Peyer's patch (tissue), 4 donors: ENCODE data around the gene ARHGEF12. TPM values are rescaled to one million over a fixed set of nuclear protein-coding genes. Genes with fewer than 3 reads are reported as not detected.

ENCODE experiments used
- DNase-seq, 3 donors: peaks; one replicate each; pipeline ENCODE4 v3.0.0-alpha.2; 2017 to 2019
- H3K27ac ChIP-seq, 4 donors: fragments of 200-600 bp; sonication (generic); one replicate each; pipeline ENCODE4 v1.5.1; 2016 to 2019
- H3K27me3 ChIP-seq, 2 donors: fragments of 200-600 bp; sonication (generic); one replicate each; pipeline ENCODE4 v1.5.1; 2019
- H3K36me3 ChIP-seq, 3 donors: fragments of 200-600 bp; sonication (generic); one replicate each; pipeline ENCODE4 v1.5.1; 2016 to 2019
- H3K4me1 ChIP-seq, 4 donors: fragments of 200-600 bp; sonication (generic); one replicate each; pipeline ENCODE4 v1.5.1; 2016 to 2019
- H3K4me3 ChIP-seq, 4 donors: fragments of 200-600 bp; sonication (generic); 1 replicate in 3 of 4; 2 replicates in 1 of 4; pipeline ENCODE4 v1.5.1; 2016 to 2019; ENCODE audit warnings: mild to moderate bottlenecking in 1 of 4
- H3K9me3 ChIP-seq, 4 donors: fragments of 200-600 bp; sonication (generic); one replicate each; pipeline ENCODE4 v1.5.1; 2016 to 2019; ENCODE audit warnings: mild to moderate bottlenecking in 1 of 4
- POLR2A ChIP-seq, 2 donors: fragments of 450-650 bp; IDR thresholded peaks; one replicate each; pipeline ENCODE4 v1.5.1; 2017; ENCODE audit warnings: antibody characterized with exemption in 2 of 2, mild to moderate bottlenecking in 2 of 2, moderate library complexity in 2 of 2
- total RNA-seq, 4 donors: library from RNA; depleted of rRNA; stranded (reverse); fragments of >200 nt; gene quantifications; one replicate each; pipeline ENCODE4 v1.1.0, GENCODE V29; 2016
- TF ChIP-seq, protein P1 (sequence below), 6 experiments: fragments of 450-650 bp in 4 of 6; fragments of 200-600 bp in 2 of 6; sonication (generic) in 1 of 6; IDR thresholded peaks; one replicate each; pipeline ENCODE4 v1.5.1; 2017 to 2019; ENCODE audit warnings: antibody characterized with exemption in 6 of 6, mild to moderate bottlenecking in 3 of 6, moderate library complexity in 1 of 6

Gene ARHGEF12
- total RNA-seq, 4 donors from 2014 or later, result 102 to 122 (median 107) TPM

DNA sequence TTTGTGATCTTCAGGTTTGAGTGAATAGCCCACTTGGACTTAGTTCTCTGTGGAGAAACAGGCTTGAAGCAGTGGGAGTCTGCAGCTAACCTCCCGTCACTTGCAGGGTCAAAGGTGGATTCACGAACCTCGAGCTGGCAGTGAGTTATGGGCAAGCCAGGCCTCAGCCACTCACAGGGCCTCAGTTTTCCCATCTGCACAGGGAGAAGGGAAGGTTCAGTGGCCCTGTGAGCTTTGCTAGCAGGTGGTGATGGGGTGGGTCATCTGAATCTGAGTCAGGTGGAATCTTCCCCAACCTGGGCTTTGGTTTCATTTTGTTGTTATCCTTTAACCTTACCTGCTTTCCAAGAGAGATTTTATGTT, 88.7 kb downstream of the ARHGEF12 start:
- Histone ChIP-seq H3K27ac (peak overlapping the region in 2 of 4 donors; percentile 35 to 53), H3K4me3 (no peak overlapping the region), H3K36me3 (peaks cover 0 to 30% (median 0%) of the 10 kb centered on the region in 3 donors), H3K4me1 (peaks cover 0 to 12% (median 0%) of the 10 kb centered on the region in 4 donors), H3K9me3 (no peaks in the 10 kb centered on the region), H3K27me3 (no peaks in the 10 kb centered on the region)
- TF ChIP-seq, protein P1, sequence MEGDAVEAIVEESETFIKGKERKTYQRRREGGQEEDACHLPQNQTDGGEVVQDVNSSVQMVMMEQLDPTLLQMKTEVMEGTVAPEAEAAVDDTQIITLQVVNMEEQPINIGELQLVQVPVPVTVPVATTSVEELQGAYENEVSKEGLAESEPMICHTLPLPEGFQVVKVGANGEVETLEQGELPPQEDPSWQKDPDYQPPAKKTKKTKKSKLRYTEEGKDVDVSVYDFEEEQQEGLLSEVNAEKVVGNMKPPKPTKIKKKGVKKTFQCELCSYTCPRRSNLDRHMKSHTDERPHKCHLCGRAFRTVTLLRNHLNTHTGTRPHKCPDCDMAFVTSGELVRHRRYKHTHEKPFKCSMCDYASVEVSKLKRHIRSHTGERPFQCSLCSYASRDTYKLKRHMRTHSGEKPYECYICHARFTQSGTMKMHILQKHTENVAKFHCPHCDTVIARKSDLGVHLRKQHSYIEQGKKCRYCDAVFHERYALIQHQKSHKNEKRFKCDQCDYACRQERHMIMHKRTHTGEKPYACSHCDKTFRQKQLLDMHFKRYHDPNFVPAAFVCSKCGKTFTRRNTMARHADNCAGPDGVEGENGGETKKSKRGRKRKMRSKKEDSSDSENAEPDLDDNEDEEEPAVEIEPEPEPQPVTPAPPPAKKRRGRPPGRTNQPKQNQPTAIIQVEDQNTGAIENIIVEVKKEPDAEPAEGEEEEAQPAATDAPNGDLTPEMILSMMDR (IDR thresholded peaks at IDR 0.05), result no peak
- TF ChIP-seq POLR2A (IDR thresholded peaks at IDR 0.05), result no peak
- peak in 2 of 3 donors; percentile 60 to 65 for DNase-seq

DNA sequence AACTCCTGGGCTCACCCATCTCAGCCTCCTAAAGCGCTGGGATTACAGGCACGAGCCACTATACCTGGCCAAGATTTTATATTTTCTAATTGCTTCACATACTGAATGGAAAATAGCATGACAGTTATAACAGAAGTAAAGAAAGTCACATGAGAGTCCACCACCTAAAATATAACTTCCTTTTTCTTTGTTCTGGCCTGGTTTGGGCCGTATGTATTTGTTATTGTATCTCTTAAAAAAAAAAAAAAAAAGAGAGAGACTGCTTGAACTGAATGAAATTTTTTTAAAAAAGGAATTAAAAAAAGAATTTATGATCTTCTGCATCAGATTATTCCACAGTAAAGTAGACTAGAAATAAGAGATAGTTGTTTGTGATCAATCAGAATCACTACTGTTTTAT, 89.3 kb downstream of the ARHGEF12 start:
- H3K27ac ChIP-seq, result peak overlapping the region in 1 of 4 donors; percentile 35
- peaks cover 0 to 33% (median 0%) of the 10 kb centered on the region in 3 donors for H3K36me3 ChIP-seq

DNA sequence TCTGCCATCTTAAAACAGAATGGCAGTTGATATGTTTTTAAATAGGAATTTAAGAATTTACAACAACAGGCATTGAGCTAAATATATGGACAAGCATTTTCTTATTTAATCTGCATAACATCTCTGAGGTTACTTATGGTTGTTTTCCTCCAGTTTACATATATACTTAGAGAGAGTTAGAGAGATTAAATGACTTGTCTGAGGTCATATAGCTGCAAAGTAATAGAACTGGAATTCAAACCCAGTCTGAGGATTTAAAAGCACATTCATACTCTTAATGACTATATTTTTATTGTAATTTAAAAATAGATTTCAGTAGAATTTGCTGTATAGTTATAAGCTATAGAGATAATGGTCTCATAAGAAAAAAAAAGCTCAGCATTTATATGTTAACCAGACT, 93.9 kb downstream of the ARHGEF12 start:
- H3K4me3 ChIP-seq, result no peak overlapping the region
- H3K27me3 ChIP-seq, result no peaks in the 10 kb centered on the region
- TF ChIP-seq, protein P1 (IDR thresholded peaks at IDR 0.05), result no peak
- TF ChIP-seq POLR2A (IDR thresholded peaks at IDR 0.05), result no peak
- DNase-seq, result no peak
- peaks cover 0 to 9% (median 0%) of the 10 kb centered on the region in 4 donors for H3K4me1 ChIP-seq
- H3K9me3 ChIP-seq, result no peaks in the 10 kb centered on the region
- H3K27ac ChIP-seq, result no peak overlapping the region
- peaks cover 0 to 28% (median 0%) of the 10 kb centered on the region in 3 donors for H3K36me3 ChIP-seq

More for the DNA sequence above, 89.3 kb downstream of the ARHGEF12 start:
- TF ChIP-seq, protein P1 (IDR thresholded peaks at IDR 0.05), result no peak
- TF ChIP-seq POLR2A (IDR thresholded peaks at IDR 0.05), result no peak
- H3K4me3 ChIP-seq, result no peak overlapping the region
- DNase-seq, result no peak
- peaks cover 0 to 12% (median 0%) of the 10 kb centered on the region in 4 donors for H3K4me1 ChIP-seq
- no peaks in the 10 kb centered on the region for H3K9me3 ChIP-seq
- no peaks in the 10 kb centered on the region for H3K27me3 ChIP-seq

DNA sequence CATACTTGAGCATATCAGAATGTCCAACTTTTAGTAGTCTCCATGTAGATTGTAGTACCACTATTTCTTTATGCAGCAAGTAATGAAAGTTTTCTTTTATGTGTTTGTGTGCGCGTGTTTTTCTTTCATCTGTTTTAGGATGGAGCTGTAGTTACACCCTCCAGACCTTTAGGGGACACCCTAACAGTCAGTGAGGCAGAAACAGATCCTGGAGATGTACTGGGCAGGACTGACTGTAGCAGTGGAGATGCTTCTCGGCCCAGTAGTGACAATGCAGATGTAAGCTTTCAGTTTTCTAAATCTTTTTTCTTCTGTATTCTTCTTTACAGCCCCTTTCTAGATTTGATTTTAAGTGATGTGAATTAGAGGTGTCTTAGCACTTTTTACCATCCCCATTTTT, 95.4 kb downstream of the ARHGEF12 start:
- Histone ChIP-seq H3K9me3 (no peaks in the 10 kb centered on the region), H3K27ac (peak overlapping the region in 2 of 4 donors; percentile 38 to 50), H3K36me3 (peaks cover 0 to 28% (median 0%) of the 10 kb centered on the region in 3 donors), H3K4me3 (no peak overlapping the region), H3K27me3 (no peaks in the 10 kb centered on the region), H3K4me1 (peaks cover 0 to 6% (median 0%) of the 10 kb centered on the region in 4 donors)
- DNase-seq, result no peak
- no peak for TF ChIP-seq POLR2A (IDR thresholded peaks at IDR 0.05)
- TF ChIP-seq, protein P1 (IDR thresholded peaks at IDR 0.05), result peak in 3 of 6 experiments; percentile 5 to 9 (median 5)

DNA sequence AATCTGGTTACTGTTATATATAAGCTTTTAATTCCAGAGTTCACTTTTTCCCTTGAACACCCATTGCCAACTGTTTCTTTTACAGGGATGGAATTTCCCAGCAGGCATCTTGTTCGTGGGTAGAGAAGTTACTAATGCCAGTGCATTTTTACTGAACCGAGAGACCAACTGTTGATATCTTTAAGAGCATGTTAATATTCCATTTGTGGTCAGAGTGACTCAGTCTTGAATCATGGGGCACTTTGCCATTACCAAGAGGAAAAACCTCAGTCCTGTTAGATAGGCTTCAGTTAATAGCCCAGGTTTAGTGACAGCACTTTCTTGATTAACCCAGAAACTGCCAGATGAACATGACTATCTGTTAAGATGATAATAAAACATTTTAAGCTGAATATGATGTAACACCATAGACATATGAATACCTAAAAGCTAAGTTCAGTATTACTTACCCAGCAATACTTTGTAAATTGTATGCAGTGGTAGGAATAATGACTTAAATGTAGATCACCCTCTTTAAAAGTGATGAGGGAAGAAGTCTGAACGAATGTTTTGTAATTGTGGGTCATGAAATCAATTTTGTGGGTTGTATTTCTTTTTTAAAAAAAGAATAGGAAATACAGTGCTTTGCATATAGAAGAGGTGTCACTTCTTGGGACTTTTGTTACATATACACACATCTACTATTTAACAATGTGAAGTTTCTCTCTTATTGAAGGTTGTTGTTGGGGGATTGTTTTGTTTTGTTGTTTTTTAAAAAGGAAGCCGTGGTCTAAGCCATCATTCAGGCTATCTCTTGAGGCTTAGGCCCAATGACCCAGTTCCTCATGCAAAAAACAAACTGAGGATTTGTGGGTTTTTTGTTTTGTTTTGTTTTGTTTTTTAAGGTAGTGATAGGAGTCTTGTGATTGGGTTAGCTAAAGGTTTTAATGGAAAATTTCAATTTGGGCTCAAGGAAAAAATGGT, 96.1 kb downstream of the ARHGEF12 start:
- H3K4me3 ChIP-seq, result no peak overlapping the region
- no peaks in the 10 kb centered on the region for H3K27me3 ChIP-seq
- peaks cover 0 to 26% (median 0%) of the 10 kb centered on the region in 3 donors for H3K36me3 ChIP-seq
- TF ChIP-seq, protein P1 (IDR thresholded peaks at IDR 0.05), result no peak
- no peak for TF ChIP-seq POLR2A (IDR thresholded peaks at IDR 0.05)
- peak overlapping the region in 2 of 4 donors; percentile 38 to 50 for H3K27ac ChIP-seq
- no peak for DNase-seq
- H3K4me1 ChIP-seq, result peaks cover 0 to 6% (median 0%) of the 10 kb centered on the region in 4 donors
- H3K9me3 ChIP-seq, result no peaks in the 10 kb centered on the region
